ENCODE data around the gene METTL27.

DNA sequence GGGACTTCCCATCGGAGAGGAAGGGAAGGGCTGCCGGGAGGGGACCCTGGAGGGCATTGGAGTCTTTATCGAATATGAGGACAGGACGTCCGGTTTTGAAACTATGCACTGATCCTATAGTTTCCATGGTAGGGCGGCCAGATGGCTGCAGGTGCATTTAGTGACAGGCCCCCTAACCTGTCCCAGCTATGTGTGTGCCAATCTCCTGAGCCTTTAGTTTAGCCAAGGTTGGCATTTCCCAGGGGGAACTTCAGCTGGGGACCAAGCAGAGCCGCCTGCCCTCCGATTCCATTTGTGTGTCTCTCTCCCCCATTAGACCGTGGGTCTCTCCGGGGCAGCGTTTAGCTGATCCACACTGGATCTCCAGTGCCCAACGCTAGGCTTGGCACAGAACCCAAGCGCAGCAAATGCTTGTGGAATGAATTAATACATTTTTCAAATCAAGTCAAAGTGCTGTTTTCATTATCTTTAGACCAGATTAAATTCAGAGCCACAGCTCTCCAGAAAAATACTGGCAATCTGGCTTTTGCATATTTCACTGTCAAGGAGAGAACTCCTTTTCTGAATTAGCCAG, 38.5 kb upstream of the METTL27 start:
- TF ChIP-seq, protein P1, sequence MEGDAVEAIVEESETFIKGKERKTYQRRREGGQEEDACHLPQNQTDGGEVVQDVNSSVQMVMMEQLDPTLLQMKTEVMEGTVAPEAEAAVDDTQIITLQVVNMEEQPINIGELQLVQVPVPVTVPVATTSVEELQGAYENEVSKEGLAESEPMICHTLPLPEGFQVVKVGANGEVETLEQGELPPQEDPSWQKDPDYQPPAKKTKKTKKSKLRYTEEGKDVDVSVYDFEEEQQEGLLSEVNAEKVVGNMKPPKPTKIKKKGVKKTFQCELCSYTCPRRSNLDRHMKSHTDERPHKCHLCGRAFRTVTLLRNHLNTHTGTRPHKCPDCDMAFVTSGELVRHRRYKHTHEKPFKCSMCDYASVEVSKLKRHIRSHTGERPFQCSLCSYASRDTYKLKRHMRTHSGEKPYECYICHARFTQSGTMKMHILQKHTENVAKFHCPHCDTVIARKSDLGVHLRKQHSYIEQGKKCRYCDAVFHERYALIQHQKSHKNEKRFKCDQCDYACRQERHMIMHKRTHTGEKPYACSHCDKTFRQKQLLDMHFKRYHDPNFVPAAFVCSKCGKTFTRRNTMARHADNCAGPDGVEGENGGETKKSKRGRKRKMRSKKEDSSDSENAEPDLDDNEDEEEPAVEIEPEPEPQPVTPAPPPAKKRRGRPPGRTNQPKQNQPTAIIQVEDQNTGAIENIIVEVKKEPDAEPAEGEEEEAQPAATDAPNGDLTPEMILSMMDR (IDR thresholded peaks at IDR 0.05; ENCODE audit: insufficient read depth, low read length) = no peak
- no peak for TF ChIP-seq POLR2AphosphoS5 (IDR thresholded peaks at IDR 0.05; ENCODE audit: low read depth)
